NCI-H1930 (cell line): ENCODE measurements around the gene MANEAL.
"Not testable (repeated sequence)": the region's sequence is repeated elsewhere in the genome, so short reads cannot be mapped to it uniquely, and the experiment has no call there.

Source experiments
- DNase-seq, 2 experiments: peaks; one replicate each; lab custom pipeline; 2025; lab: John Stamatoyannopoulos, UW

The MANEAL gene, protein sequence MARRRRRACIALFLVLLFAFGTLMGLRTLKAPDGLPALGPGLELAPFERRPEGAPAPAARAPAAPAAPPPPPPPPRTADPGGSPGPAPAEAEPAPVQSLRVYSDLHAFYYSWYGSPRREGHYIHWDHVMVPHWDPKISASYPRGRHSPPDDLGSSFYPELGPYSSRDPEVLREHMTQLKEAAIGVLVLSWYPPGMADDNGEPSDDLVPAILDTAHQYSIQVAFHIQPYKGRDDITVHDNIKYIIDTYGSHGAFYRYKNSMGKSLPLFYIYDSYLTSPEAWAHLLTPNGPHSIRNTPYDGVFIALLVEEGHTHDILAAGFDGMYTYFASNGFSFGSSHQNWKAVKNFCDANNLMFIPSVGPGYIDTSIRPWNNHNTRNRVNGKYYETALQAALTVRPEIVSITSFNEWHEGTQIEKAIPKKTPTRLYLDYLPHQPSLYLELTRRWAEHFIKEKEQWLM

DNA sequence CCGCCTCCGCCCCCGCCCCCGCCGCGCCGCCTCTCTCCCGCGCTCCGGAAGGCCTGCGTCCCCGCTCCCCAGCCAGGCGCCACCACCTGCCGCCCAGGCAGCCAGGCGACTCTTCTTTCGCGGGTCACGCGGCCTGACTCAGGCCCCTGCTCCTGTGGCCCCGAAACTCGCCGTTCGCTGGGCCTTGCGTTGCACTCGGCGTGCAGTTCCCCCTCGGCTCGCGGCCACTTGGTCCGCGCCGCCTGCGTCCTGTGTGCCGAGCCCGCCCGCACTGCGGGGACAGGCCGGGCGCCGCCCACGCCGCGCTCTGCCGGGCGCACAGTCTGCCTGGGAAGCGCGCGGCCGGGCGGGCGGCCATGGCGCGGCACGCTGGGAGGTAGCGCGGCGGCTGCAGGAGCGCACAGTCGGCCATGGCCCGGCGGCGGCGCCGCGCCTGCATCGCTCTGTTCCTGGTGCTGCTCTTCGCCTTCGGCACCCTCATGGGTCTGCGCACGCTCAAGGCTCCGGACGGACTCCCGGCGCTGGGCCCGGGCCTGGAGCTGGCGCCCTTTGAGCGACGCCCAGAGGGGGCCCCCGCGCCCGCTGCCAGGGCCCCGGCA is at the start of gene MANEAL:
MANEAL (plus strand) TSS at position 75 of the 599 bp plus-strand sequence; CDS start at position 411, 336 bp downstream.
- DNase-seq: peak; percentile 27 to 46

DNA sequence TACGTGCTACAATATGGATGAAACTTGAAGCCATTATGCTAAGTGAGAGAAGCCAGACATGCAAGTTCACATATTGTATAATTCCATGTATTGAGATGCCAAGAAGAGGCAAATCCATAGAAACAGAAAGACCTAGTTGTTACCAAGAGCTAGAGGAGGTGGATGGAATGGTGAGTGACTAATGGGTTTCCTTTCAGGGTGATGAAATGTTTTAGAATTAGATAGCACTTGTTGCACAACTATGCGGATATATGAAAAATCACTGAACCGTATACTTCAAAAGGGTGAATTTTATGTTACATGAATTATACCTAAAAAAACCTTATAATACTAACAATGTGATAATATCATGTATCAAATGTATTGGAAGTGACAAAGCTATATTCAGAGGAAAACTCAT is 46.8 kb upstream of the MANEAL start:
- DNase-seq: no peak

DNA sequence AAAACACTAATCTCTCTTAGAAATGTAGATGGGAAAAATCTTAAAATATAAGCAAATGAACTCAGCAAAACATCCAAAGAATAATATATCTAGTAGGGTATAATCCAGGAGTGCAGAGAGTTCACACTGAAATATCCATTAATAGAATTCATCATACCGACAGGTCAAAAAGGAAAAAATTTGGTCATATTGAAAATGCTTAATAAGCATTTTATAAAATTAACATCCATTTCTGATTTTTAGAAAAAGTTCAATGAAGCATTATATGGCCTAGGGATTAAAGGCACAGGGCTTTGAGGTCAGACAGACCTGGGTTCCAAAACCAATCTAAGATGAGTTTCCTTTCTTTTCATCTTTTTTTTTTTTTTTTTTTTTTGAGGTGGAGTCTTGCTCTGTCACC is 45.1 kb upstream of the MANEAL start:
- DNase-seq: no peak

DNA sequence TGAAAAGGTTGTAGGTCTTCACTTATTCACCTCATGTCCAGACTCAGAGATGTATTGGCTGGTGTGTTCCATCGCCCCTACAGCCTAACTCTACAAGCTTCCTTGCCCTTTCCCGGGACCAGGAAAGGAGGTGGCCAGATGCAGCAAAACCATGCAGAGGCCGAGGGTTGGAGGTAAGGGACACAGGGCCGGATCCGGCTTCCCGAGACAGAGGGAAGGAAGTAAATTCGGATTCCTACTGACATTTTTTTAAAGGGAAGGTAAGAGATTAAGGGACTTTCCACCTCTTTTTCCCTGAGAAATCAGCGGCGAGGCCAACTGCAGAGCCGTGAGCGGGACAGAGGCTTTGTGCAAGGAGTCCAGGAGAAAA is 41.4 kb upstream of the MANEAL start:
- DNase-seq: no peak

DNA sequence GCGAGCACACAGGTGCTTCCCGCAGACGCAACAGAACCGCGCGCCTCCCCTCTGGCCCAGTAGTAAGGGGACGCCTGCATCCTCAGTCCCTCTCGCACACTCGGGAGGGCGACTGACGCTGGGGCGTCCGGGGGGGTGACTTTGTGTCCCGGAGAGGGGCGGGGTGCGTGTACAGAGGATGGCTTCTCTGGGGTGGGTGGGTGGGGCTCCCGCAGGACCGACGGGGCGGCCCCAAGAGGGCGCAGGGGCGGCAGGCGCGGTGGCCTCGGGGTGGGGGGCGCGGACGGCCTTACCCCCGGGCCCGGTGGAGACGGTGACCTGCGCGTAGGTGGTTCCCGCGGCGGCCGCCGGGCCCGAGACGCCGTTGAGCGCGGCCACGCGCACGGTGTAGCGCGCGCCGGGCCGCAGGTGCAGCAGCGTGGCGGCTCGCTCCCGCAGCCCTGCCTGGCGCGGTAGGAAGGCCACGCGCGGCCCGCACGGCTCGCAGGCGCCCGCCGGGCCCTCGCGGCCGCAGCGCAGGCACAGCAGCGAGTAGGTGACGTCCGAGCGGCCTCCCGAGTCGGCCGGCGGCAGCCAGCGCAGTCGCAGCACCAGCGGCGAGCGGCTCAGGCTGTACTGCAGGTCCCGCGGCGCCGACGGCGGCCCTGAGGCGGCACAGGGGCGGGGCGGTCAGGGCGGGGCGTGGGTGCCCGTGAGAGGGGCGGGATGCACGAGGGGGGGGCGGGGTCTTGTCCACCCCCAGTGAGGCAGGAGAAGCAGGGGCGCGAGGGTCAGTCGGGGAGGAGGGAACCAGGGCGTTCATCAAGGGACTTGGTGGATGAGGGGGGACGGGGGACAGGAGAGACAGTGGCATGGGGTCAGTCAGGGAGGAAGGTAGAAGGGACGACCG is 40.8 kb upstream of the MANEAL start:
- peak; percentile 19 to 41 for DNase-seq

DNA sequence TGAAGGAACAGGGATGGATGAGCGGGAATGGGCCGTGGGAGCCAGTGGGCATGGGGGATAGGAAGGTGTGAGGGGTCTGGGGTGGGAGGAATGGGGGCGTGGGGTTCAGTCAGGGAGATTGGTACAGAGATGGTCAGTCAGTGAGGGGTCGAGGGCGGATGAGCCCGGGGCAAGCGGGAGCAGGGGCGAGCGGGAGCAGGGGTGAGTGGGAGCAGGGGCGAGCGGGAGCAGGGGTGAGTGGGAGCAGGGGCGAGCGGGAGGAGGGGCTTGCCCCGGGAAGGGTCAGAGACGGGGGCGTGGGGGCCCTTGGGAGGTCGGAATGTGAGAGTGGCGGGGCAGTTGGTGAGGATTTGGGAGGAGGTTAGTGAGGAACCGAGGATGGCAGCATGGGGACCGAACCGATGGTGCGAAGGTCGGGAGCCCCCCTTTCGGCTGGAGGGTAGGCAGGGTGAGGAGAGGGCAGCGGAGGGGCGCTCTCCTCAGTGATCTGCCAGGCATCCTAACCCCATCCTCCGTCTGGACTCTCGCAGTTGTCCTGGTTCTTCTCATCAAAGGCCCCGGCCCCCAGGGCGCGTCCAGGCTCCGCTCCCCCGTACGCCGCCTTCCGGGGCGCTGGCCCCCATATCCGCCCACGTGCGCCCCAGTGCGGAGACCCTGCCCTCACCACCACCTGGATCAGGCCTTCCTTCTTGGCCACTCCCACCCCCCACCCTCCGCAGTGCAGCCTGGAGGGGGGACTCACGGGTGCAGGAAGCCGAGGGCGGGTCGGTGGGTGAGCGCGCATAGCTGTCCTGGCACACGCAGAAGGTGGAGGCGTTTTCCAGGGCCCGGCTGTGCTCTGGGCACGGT is 40.0 kb upstream of the MANEAL start:
- DNase-seq: no peak

DNA sequence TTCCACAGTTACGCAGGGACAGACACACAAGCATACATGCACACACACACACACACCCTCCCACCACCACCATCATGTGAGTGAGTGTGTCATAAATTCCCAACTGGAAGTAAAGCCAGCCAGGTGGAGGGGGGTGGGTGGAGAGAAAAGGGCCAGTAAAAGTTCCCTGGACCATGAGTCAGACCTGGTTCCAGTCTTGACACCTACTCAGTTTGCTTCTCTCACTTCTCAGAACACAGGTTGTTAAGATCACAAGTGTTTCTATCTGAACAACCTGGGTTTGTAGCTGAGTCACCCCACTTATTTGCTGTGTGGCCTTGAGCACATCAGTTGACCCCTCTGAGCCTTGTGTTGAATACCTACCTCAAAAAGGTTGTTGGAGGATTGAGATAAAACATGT is 38.4 kb upstream of the MANEAL start:
- DNase-seq: no peak

DNA sequence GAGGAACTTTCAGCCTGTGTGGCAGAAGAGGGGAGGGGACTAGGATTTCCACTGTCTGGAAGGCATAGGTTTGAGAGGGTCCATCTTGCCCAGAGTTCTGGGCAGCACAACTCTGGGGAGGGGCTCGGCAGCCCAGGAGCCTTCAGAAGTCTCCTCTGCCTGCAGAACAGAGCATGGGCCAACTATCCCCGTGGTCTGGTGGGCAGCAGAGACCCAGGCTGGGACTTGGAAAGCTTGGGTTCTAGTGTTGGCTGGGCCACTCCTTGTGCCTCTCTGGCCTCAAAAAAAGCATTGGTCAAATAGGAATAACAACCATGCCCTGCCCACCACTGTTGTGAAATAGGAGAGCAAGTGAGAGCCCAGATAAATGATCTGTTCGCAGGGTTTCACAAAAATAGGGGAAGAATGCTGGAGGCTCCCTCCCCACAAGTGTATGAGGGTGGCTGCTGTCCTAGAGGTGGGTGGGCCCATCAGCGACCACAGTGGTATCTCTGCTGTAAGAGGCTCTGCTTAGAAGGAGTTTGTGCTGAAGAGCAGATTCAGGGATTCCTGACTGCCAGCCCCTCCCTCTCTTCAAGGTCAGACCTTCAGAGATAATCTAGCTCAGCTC is 37.6 kb upstream of the MANEAL start:
- no peak for DNase-seq

DNA sequence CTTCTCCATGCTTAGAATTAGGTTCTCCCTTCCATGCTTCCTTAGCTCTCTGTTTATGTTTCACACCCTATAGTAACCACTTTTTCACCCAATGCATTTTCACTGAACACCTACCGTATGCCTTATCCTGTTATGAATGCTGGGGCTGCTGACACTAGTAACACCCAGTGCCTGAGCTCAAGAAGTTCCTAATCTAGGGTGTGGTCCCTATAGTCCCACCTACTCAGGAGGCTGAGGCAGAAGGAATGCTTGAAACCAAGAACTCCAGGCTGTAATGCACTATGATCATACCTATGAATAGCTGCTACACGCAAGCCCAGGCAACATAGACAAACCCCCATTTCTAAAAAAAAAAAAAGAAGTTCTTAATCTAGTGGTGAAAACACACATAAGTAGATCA is 34.2 kb upstream of the MANEAL start:
- no peak for DNase-seq

DNA sequence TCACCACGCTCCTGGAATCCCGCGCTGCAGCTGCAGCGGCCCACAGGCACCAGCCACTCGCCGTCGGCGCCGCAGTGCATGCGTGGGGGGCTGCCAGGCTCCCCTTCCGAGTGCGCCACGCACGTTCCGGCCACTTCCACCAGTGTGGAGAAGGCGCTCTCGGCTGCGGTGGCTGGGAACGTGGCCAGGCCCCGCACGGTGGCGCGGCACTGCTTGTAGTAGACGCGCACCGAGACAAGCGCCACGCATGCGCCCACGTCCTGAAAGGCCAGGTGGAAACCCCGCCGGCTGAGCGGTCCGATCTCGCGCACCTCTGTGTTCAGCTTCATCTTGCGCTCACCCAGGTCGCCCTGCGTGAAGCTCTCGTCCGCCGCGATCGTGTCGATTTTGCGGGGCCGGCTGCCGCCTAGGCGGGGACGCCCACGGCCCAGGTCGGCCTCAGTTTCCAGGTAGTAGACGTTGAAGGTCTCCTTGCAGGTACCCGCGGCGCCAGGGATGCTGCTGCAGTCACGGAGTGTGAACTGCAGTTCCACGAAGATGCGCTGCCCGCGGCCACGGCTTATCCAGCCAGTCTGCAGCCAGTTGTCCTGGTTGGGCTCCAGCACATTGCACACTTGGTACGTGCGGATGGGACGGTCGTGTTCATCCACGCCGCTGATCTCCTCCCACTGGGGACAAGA is 32.1 kb upstream of the MANEAL start:
- peak; percentile 55 to 67 for DNase-seq

DNA sequence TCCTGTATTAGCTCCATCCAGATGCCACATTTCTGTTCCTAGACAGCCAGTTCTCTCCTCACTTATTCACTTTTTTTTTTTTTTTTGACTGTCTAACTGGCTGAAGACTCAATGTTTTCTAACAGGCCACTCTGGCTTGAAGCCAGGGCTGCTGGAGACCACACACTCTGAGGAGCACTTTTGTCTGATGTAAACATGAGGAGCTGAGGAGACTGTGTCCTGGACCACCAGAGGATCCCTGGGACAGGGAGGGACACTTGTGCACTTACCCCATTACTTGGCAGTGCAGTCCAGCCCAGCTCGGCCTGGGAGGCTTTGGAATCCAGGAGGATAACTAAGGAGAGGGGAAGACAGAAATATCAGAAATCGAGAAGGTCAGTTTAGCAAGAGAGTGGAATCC is 31.1 kb upstream of the MANEAL start:
- DNase-seq: no peak

DNA sequence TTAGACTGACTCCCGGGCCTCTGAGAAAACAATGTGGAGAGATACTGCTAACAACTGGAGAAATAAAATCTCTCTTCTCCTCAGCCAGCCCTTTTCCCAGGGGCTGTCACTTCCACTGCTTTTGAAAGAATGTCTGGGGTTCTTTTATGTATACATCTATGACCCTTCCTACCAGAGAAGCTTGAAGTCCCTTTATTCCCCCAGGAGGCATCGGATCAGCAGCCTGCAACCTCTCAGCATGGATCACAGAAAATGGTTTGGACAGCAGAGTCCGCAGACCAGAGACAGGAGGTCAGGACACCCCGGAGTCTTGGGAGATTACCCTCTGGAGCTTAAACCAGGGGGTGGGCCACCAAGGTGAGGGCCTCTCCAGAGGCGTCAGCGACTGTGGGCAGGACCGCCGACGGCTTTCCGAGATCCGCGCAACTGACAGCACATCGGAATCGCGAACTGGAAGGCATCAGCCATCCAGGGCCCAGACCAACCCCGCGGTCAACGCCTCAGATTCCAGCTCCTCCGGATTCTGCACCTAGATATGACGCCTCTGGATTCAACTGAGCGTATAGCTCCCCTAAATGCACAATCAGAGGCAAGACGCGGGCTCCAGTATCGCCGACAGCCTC is 29.7 kb upstream of the MANEAL start:
- no peak for DNase-seq

DNA sequence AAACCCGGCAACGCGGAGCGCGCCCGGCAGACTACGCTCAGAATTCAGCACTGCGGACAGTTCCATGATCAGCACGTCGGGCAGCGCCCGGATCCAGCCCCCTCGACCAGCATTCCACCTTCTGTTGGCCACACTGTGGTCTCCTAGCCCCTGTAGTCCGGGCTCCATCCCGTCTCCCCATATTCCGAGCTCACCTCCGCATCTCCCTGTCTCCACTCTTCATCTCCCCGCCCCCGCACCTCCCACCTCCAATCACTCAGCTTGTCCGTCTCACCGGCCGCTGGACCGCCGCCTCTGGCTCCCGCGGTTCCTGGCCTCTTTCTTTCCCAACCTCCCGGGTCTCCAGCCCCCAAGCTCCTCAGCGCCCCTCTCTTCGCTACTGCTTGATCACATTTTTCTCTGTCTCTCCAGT is 29.2 kb upstream of the MANEAL start:
- no peak for DNase-seq

DNA sequence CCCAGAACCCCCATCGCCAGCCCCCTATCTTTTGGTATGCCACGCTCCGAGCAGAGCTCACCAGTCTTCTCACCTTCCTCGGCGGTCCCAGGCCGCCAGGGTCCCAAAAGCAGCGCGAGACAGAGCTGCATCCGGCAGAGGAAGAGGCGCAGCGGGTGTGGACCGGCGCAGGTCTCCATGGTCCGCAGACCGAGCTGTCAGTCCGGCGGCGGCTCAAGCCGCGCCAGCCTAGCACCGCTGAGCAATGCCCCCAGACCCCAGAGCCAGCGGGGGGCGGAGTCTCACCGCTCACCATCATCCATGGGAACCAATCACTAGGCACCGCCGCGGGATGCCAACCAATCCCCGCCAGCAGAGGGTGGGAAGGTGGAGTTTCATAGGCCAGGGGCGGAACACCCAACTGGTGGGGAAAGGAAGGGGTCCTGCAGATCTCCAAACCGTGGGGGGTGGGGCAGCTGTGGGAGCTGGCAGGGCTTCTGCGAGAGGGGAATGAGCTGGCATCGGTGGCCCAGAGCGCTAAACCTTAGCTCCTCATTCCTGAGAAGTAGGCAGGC is 28.7 kb upstream of the MANEAL start, which contains the start of gene EPHA10:
EPHA10 (minus strand) TSS at position 233 of the 554 bp plus-strand sequence; CDS start at position 179, 54 bp downstream.
- peak; percentile 68 to 83 for DNase-seq

DNA sequence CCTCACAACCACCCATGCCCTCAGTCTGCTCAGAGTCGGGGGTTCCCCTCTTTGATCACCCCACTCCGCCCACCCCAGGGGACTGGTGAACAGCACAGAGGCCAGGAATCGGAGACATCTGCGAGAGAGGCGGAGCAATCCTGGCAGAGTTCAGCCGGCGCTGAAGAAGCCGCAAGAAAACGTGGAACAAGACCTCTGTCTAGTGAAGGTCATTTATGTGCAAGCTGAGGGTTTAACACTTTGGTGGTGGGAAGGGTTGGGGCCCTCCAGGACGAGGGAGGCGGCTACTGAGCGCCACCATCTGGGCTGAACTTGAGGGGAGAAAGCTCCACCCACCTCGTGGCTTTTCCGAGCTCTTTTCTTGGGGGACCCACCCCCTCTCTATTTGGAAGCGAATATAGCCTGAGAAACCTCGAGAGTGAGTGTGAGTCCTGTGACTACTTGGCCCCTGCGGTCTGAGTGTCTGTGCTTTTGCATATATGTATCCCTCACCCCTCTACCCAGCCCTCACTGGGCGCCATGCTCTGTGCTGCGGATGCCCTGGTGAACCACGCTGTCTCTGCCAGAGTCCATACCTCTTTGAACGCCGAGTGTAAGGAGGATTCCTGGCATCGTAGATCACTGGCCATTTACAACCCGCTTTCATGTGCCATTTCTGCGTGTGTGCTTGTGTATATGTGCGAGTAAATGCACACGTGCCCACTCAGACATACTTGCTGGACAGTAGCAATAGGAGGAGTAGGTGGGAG is 27.6 kb upstream of the MANEAL start:
- peak in 1 of 2 experiments; percentile 36 for DNase-seq

DNA sequence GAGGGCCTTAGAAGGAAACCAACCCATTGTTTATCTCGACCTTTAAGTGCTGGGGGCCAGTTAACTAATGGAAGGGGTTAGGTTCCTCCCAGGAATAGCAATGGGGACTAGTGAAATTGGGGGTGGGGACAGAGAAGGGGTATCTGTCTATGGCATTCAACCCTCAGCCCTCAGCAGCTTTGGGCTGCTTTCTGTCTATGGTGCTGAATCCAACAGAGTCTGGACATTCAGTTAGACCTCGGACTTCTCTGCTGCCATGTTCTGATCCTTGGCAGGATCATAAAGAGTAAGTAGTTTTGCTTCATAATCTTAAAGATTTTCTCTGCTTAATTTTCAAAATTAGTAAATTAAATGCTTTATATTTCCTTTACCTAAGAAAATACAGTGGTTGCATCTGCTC is 26.2 kb upstream of the MANEAL start:
- DNase-seq: no peak

DNA sequence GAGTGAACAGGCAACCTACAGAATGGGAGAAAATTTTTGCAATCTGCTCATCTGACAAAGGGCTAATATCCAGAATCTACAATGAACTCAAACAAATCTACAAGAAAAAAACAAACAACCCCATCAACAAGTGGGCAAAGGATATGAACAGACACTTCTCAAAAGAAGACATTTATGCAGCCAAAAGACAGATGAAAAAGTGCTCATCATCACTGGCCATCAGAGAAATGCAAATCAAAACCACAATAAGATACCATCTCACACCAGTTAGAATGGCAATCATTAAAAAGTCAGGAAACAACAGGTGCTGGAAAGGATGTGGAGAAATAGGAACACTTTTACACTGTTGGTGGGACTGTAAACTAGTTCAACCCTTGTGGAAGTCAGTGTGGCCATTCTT is 22.2 kb upstream of the MANEAL start:
- DNase-seq: not testable (repeated sequence)

DNA sequence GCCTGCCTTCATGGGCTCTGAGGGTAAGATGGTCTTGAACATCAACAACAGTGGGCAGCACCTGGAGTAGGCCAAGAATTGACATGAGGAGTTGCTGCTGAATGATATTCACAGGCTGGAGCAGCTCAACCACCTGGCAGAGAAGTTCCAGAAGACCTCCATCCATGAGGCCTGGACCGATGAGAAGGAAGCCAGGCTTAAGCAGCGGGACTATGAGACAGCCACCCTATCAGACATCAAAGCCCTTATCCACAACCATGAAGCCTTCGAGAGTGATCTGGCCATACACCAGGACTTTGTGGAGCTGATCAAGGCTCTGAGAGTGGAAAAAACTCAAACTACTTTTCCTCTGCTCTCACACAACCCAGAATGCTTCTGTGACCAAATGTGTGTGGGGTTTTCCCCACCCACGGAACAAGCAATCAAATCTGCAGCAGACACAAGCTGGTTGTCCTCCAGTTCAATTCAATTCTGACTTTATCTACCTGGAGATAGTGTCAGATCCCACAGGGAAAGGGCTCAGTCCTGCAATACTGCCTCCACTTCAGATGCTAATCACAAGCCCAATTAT is 16.6 kb upstream of the MANEAL start:
- no peak for DNase-seq

DNA sequence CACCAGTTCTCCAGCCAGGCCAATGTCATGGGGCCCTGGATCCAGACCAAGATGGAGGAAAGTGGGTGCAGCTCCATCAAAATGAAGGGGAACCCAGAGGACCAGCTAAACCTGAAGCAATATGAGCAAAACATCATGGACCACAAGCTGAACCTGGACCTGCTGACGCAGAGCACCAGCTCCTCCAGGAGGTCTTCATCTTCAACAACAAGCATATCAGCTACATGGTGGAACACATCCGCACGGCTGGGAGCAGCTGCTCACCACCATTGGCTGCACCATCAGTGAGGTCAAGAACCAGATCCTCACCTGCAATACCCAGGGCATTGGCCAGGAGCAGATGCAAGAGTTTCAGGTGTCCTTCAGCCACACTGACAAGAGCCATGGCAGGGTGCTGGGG is 15.0 kb upstream of the MANEAL start:
- DNase-seq: no peak
